Trophoblast cell (in vitro differentiated cells and primary cell): ENCODE results near the gene KCNB1.

Experiments used
- DNase-seq, 2 donors: peaks; one replicate each; pipeline ENCODE4 v3.0.0-alpha.2; 2016
- H2AFZ ChIP-seq: 2 replicates; pipeline ENCODE4 v1.6.1; 2013; ENCODE audit warnings: low read length, moderate library complexity, mild to moderate bottlenecking; ENCODE audit not compliant: insufficient read depth, poor library complexity
- H2AK5ac ChIP-seq: 2 replicates; pipeline ENCODE4 v1.6.1; 2013; ENCODE audit warnings: mild to moderate bottlenecking, low read length
- H2BK120ac ChIP-seq: 2 replicates; pipeline ENCODE4 v1.6.1; 2013; ENCODE audit warnings: low read length, mild to moderate bottlenecking, moderate library complexity; ENCODE audit not compliant: insufficient read depth, poor library complexity
- H2BK12ac ChIP-seq: 2 replicates; pipeline ENCODE4 v1.6.1; 2013; ENCODE audit warnings: mild to moderate bottlenecking, low read length, moderate library complexity
- H2BK5ac ChIP-seq: 2 replicates; pipeline ENCODE4 v1.6.1; 2013; ENCODE audit warnings: low read length, low read depth, moderate library complexity, mild to moderate bottlenecking; ENCODE audit not compliant: poor library complexity
- H3K14ac ChIP-seq: 2 replicates; pipeline ENCODE4 v1.6.1; 2013; ENCODE audit warnings: mild to moderate bottlenecking, low read length
- H3K18ac ChIP-seq: 2 replicates; pipeline ENCODE4 v1.6.1; 2013; ENCODE audit warnings: mild to moderate bottlenecking, low read length
- H3K23ac ChIP-seq: 2 replicates; pipeline ENCODE4 v1.6.1; 2013; ENCODE audit warnings: low read length
- H3K27ac ChIP-seq: 2 replicates; pipeline ENCODE4 v1.5.1; 2013; ENCODE audit warnings: low read depth, mild to moderate bottlenecking, inconsistent platforms, low read length, moderate library complexity
- H3K27me3 ChIP-seq: 2 replicates; pipeline ENCODE4 v1.6.1; 2013; ENCODE audit warnings: inconsistent platforms, mild to moderate bottlenecking, low read length, moderate library complexity; ENCODE audit not compliant: insufficient read depth
- H3K36me3 ChIP-seq, 2 experiments: 1 replicate in 1 of 2; 2 replicates in 1 of 2; pipeline ENCODE4 v1.6.1; 2013; ENCODE audit warnings: low read length in 2 of 2, mild to moderate bottlenecking in 2 of 2, moderate library complexity in 1 of 2; ENCODE audit not compliant: insufficient read depth in 2 of 2, control insufficient read depth in 1 of 2
- H3K4ac ChIP-seq: 2 replicates; pipeline ENCODE4 v1.6.1; 2013; ENCODE audit warnings: low read depth, mild to moderate bottlenecking, low read length, moderate library complexity
- H3K4me1 ChIP-seq, 2 experiments: 1 replicate in 1 of 2; 2 replicates in 1 of 2; pipeline ENCODE4 v1.6.1; 2013; ENCODE audit warnings: low read length in 2 of 2, mild to moderate bottlenecking in 2 of 2, moderate library complexity in 1 of 2; ENCODE audit not compliant: insufficient read depth in 2 of 2, control insufficient read depth in 1 of 2
- H3K4me2 ChIP-seq: 2 replicates; pipeline ENCODE4 v1.6.1; 2013; ENCODE audit warnings: inconsistent platforms, mild to moderate bottlenecking, low read length, moderate library complexity
- H3K4me3 ChIP-seq: 2 replicates; pipeline ENCODE4 v1.5.1; 2013; ENCODE audit warnings: mild to moderate bottlenecking, low read depth, low read length, inconsistent platforms
- H3K79me1 ChIP-seq: one replicate; pipeline ENCODE4 v1.6.1; 2013; ENCODE audit warnings: low read length
- H3K79me2 ChIP-seq: 2 replicates; pipeline ENCODE4 v1.6.1; 2013; ENCODE audit warnings: low read length, mild to moderate bottlenecking; ENCODE audit not compliant: control insufficient read depth, insufficient read depth, poor library complexity
- H3K9ac ChIP-seq: 2 replicates; pipeline ENCODE4 v1.6.1; 2013; ENCODE audit warnings: mild to moderate bottlenecking, low read length
- H3K9me3 ChIP-seq: 2 replicates; pipeline ENCODE4 v1.6.1; 2013; ENCODE audit warnings: low read depth, mild to moderate bottlenecking, control low read depth, inconsistent platforms, low read length; ENCODE audit not compliant: insufficient read depth
- H4K12ac ChIP-seq: 2 replicates; pipeline ENCODE4 v1.6.1; 2013; ENCODE audit warnings: low read depth, mild to moderate bottlenecking, low read length, moderate library complexity
- H4K8ac ChIP-seq: 2 replicates; pipeline ENCODE4 v1.6.1; 2013; ENCODE audit warnings: low read depth, mild to moderate bottlenecking, low read length, moderate library complexity
- H4K91ac ChIP-seq: one replicate; pipeline ENCODE4 v1.6.1; 2013; ENCODE audit warnings: low read depth, mild to moderate bottlenecking, low read length, moderate library complexity
- WGBS: extraction: QIAGEN DNeasy Blood & Tissue Kit; methylation state at CpG from one replicate; pipeline ENCODE4 v1.1.7; 2013; ENCODE audit warnings: missing lambda C conversion rate; ENCODE audit not compliant: insufficient read length, insufficient coverage; ENCODE audit errors: extremely low coverage; 5-methylcytosine and 5-hydroxymethylcytosine counted together

Gene KCNB1

DNA sequence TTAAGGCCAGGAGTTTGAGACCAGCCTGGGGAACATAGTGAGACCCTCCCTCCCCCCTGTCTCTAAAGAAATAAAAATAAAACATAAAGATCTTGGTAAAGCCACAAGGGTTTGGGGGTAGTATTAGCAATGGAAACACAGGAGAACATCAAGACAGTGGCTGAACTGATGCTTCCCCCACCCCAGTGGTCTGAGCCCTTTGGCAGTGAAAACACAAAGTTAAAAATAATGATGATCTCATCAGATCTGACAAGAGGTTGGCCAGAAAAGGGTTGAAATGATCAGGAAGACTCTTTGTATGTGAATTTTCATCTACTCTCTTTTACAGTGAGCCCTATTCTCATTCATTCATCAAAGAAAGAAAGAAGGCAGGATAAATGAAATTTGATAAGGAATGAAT lies 93.7 kb downstream of the KCNB1 start:
- Histone ChIP-seq H3K79me1 (peaks cover 2% of the 10 kb centered on the region), H4K91ac (no peak overlapping the region), H3K4ac (no peak overlapping the region), H3K4me3 (no peak overlapping the region), H2BK5ac (no peak overlapping the region), H3K4me1 (peaks cover 5 to 14% of the 10 kb centered on the region in 2 experiments), H3K27ac (no peak overlapping the region), H2AK5ac (no peak overlapping the region), H4K12ac (no peak overlapping the region), H2BK120ac (no peak overlapping the region), H3K4me2 (no peak overlapping the region), H3K18ac (no peak overlapping the region), H2AFZ (no peak overlapping the region), H4K8ac (no peak overlapping the region), H3K9ac (no peak overlapping the region), H2BK12ac (no peak overlapping the region), H3K27me3 (no peaks in the 10 kb centered on the region), H3K36me3 (no peaks in the 10 kb centered on the region), H3K79me2 (no peaks in the 10 kb centered on the region), H3K14ac (no peak overlapping the region), H3K9me3 (peaks cover 2% of the 10 kb centered on the region), H3K23ac (no peak overlapping the region)
- no peak for DNase-seq

DNA sequence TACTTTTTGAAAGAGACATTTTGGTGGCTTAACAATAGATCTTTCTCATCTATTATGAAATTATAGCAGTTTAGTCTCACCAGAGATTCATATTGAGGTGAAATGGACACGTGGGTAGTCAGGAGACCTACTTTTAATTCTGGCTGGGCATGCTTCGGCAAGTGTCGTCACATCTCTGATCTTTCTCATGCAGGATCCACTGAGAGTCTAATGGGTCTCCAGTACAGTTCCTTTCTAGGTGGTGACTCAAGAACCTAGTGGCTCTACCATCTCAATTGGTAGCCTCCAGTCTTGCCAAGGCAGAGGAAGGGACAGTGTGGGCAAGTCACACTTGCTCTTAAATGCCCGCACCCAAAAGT lies 94.9 kb downstream of the KCNB1 start:
- Histone ChIP-seq H3K9ac (no peak overlapping the region), H3K4me2 (no peak overlapping the region), H2BK12ac (peak overlapping the region; percentile 4), H2AFZ (no peak overlapping the region), H3K4ac (no peak overlapping the region), H3K27ac (no peak overlapping the region), H3K4me1 (peaks cover 5 to 14% of the 10 kb centered on the region in 2 experiments), H3K36me3 (no peaks in the 10 kb centered on the region), H4K91ac (no peak overlapping the region), H3K79me1 (peaks cover 2% of the 10 kb centered on the region), H3K9me3 (peaks cover 2% of the 10 kb centered on the region), H3K27me3 (no peaks in the 10 kb centered on the region), H2BK120ac (no peak overlapping the region), H2AK5ac (no peak overlapping the region), H3K14ac (no peak overlapping the region), H3K18ac (no peak overlapping the region), H2BK5ac (no peak overlapping the region), H3K23ac (no peak overlapping the region), H3K79me2 (no peaks in the 10 kb centered on the region), H4K12ac (no peak overlapping the region), H3K4me3 (no peak overlapping the region), H4K8ac (no peak overlapping the region)
- no peak for DNase-seq
- WGBS: no CpG with 5 or more reads among the region's 4 CpGs

DNA sequence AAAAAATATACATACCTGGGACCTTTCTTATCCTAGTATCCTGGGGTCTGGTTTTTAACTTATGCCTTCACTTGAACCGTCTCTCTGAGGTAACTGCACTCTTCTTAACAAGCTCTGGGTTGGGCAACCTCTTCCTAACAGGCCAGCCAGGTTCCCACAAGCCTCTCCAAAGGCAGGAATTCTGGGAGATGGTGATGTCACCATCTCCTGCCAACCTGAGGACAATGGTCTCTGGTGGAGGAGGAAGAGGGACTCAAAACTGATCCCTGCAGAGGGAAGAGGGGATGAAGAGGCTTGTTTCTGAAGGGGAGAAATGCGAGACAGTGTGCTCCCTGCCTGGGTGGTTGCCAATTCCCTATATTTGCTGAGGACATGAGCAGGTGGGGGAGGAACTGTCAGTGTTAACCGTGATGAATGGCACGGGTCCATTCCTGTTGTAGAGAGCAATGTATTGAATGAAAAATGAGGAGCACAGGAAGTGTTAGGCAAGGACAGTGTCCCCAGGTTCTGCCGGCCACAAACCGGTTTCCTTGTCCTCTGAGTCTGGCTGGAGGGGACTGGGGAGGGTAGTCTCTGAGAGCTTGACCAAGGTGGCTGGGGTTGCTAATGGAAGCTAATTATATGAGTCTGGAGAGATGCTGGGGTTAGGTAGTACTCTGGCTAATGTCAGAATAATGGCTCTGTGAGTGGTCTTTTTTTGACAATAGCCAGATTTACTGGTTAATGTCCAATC lies 95.5 kb downstream of the KCNB1 start:
- Histone ChIP-seq H3K27ac (peak overlapping the region; percentile 51), H3K23ac (no peak overlapping the region), H2BK5ac (no peak overlapping the region), H3K4me3 (no peak overlapping the region), H3K36me3 (no peaks in the 10 kb centered on the region), H3K79me1 (peaks cover 2% of the 10 kb centered on the region), H4K12ac (no peak overlapping the region), H3K9ac (no peak overlapping the region), H2AK5ac (no peak overlapping the region), H3K27me3 (no peaks in the 10 kb centered on the region), H3K4ac (no peak overlapping the region), H3K14ac (no peak overlapping the region), H3K9me3 (no peaks in the 10 kb centered on the region), H3K4me2 (peak overlapping the region; percentile 32), H4K8ac (no peak overlapping the region), H2BK12ac (peak overlapping the region; percentile 12), H3K79me2 (no peaks in the 10 kb centered on the region), H2BK120ac (no peak overlapping the region), H2AFZ (no peak overlapping the region), H4K91ac (no peak overlapping the region), H3K18ac (no peak overlapping the region), H3K4me1 (peaks cover 5 to 14% of the 10 kb centered on the region in 2 experiments)
- DNase-seq: no peak
- no CpG with 5 or more reads among the region's 6 CpGs for WGBS

- Histone ChIP-seq H4K91ac (no peak overlapping the region), H3K36me3 (no peaks in the 10 kb centered on the region), H2AFZ (no peak overlapping the region), H3K23ac (no peak overlapping the region), H3K79me2 (no peaks in the 10 kb centered on the region), H2AK5ac (no peak overlapping the region), H3K9me3 (no peaks in the 10 kb centered on the region), H3K4me3 (no peak overlapping the region), H2BK120ac (no peak overlapping the region), H3K27me3 (no peaks in the 10 kb centered on the region), H3K9ac (no peak overlapping the region), H3K14ac (no peak overlapping the region), H3K79me1 (peaks cover 2% of the 10 kb centered on the region), H2BK5ac (no peak overlapping the region), H3K4me1 (peaks cover 5 to 14% of the 10 kb centered on the region in 2 experiments), H3K27ac (no peak overlapping the region), H4K12ac (no peak overlapping the region), H3K18ac (no peak overlapping the region), H4K8ac (no peak overlapping the region), H3K4ac (no peak overlapping the region), H3K4me2 (no peak overlapping the region), H2BK12ac (no peak overlapping the region)
- DNase-seq: peak in 1 of 2 donors; percentile 63
- no CpG with 5 or more reads among the region's 1 CpG for WGBS
Measured at GRCh38 chr20:49385465-49385864, 97.0 kb downstream of the KCNB1 start.
